Activated CD4-positive, alpha-beta T cell treated with anti-CD3 and anti-CD28 coated beads, Interleukin-2, amount 10 ng/mL, durations not matched to agents 7 days and 5 days (primary cell): ENCODE results near the gene PRRX2. TPM values are rescaled to one million over a fixed set of nuclear protein-coding genes. Genes with fewer than 3 reads are reported as not detected.
"Not testable (repeated sequence)": the region's sequence is repeated elsewhere in the genome, so short reads cannot be mapped to it uniquely, and the experiment has no call there.

ENCODE experiments used
- CTCF ChIA-PET: fragments of 350-600 bp; sonication (Branson Sonifier 250); formaldehyde crosslinking; loops from one replicate; lab custom pipeline; 2021; ENCODE audit warnings: antibody characterized with exemption; lab: Charles Lee
- POLR2A ChIA-PET: fragments of 350-600 bp; sonication (Branson Sonifier 250); formaldehyde crosslinking; loops from one replicate; lab custom pipeline; 2021; ENCODE audit warnings: antibody characterized with exemption; lab: Charles Lee
- DNase-seq: peaks from one replicate; pipeline ENCODE4 v3.0.0-alpha.2; 2020
- H3K27ac Mint-ChIP-seq: one replicate; pipeline ENCODE4 v1.8.0; 2021; ENCODE audit warnings: mild to moderate bottlenecking, moderate library complexity, mixed read lengths
- H3K27me3 Mint-ChIP-seq: one replicate; pipeline ENCODE4 v1.8.0; 2021; ENCODE audit warnings: mixed read lengths
- H3K36me3 Mint-ChIP-seq: one replicate; pipeline ENCODE4 v1.8.0; 2021; ENCODE audit warnings: low read depth, mixed read lengths
- H3K4me1 Mint-ChIP-seq: one replicate; pipeline ENCODE4 v1.8.0; 2021; ENCODE audit warnings: mixed read lengths
- H3K4me3 Mint-ChIP-seq: one replicate; pipeline ENCODE4 v1.8.0; 2021; ENCODE audit warnings: mild to moderate bottlenecking, moderate library complexity, mixed read lengths
- H3K9me3 Mint-ChIP-seq: one replicate; pipeline ENCODE4 v1.8.0; 2021; ENCODE audit warnings: mixed read lengths
- total RNA-seq, 2 experiments: library from RNA; stranded (reverse); gene quantifications; one replicate each; pipeline ENCODE4 v1.2.3, GENCODE V29; 2021

Gene PRRX2
- total RNA-seq, 2 experiments from 2014 or later: 0.15 TPM; not detected in 1

GRCh38 chr9:129755151-129755550 is 89.7 kb downstream of the PRRX2 start:
- POLR2A ChIA-PET: no interaction called here
- H3K4me1 Mint-ChIP-seq: peaks cover 25% of the 10 kb centered on the region

GRCh38 chr9:129756191-129756590 is 90.7 kb downstream of the PRRX2 start:
- Mint-ChIP-seq H3K27me3 (peaks cover 6% of the 10 kb centered on the region), H3K4me1 (peaks cover 25% of the 10 kb centered on the region), H3K36me3 (no peaks in the 10 kb centered on the region), H3K4me3 (no peak overlapping the region), H3K9me3 (no peaks in the 10 kb centered on the region), H3K27ac (no peak overlapping the region)
- POLR2A ChIA-PET: no interaction called here
- CTCF ChIA-PET: interaction anchor here (0.6 to 4.6 kb wide), 2 partner anchors 12 to 17 kb away, joined by 3 to 19 read pairs; no protein-coding TSS in a partner anchor
- DNase-seq: no peak

More at GRCh38 chr9:129755151-129755550, 89.7 kb downstream of the PRRX2 start:
- H3K9me3 Mint-ChIP-seq: no peaks in the 10 kb centered on the region
- H3K27ac Mint-ChIP-seq: no peak overlapping the region
- peaks cover 6% of the 10 kb centered on the region for H3K27me3 Mint-ChIP-seq
- CTCF ChIA-PET: interaction anchor here (1.4 to 4.6 kb wide), 2 partner anchors 16 to 22 kb away, joined by 4 to 19 read pairs; no protein-coding TSS in a partner anchor
- no peaks in the 10 kb centered on the region for H3K36me3 Mint-ChIP-seq
- no peak overlapping the region for H3K4me3 Mint-ChIP-seq
- DNase-seq: no peak

GRCh38 chr9:129757045-129757444 is 91.6 kb downstream of the PRRX2 start:
- H3K9me3 Mint-ChIP-seq: no peaks in the 10 kb centered on the region

GRCh38 chr9:129759319-129759718 is 93.9 kb downstream of the PRRX2 start:
- no peak for DNase-seq
- Mint-ChIP-seq H3K9me3 (no peaks in the 10 kb centered on the region), H3K27ac (no peak overlapping the region), H3K27me3 (peaks cover 3% of the 10 kb centered on the region), H3K4me3 (no peak overlapping the region), H3K4me1 (peaks cover 12% of the 10 kb centered on the region), H3K36me3 (no peaks in the 10 kb centered on the region)
- ChIA-PET POLR2A (no interaction called here), CTCF (interaction anchor here (0.6 to 1.2 kb wide), 5 partner anchors 13 to 97 kb away, joined by 3 to 4 read pairs (median 3); no protein-coding TSS in a partner anchor)

More at GRCh38 chr9:129757045-129757444, 91.6 kb downstream of the PRRX2 start:
- H3K4me1 Mint-ChIP-seq: peaks cover 25% of the 10 kb centered on the region
- H3K27ac Mint-ChIP-seq: no peak overlapping the region
- CTCF ChIA-PET: interaction anchor here (0.6 to 4.6 kb wide), 2 partner anchors 18 to 34 kb away, joined by 3 to 19 read pairs; no protein-coding TSS in a partner anchor
- no peaks in the 10 kb centered on the region for H3K36me3 Mint-ChIP-seq
- POLR2A ChIA-PET: no interaction called here
- H3K27me3 Mint-ChIP-seq: peaks cover 6% of the 10 kb centered on the region
- H3K4me3 Mint-ChIP-seq: no peak overlapping the region
- DNase-seq: no peak

- POLR2A ChIA-PET: no interaction called here
- H3K4me1 Mint-ChIP-seq: peaks cover 12% of the 10 kb centered on the region
- no peak overlapping the region for H3K4me3 Mint-ChIP-seq
- no peaks in the 10 kb centered on the region for H3K9me3 Mint-ChIP-seq
- no peak for DNase-seq
- CTCF ChIA-PET: interaction anchor here (0.5 to 1.2 kb wide), 4 partner anchors 17 to 300 kb away, joined by 3 to 4 read pairs (median 3); no protein-coding TSS in a partner anchor
- no peak overlapping the region for H3K27ac Mint-ChIP-seq
- no peaks in the 10 kb centered on the region for H3K36me3 Mint-ChIP-seq
- peaks cover 3% of the 10 kb centered on the region for H3K27me3 Mint-ChIP-seq
Measured at GRCh38 chr9:129759804-129760502, 94.5 kb downstream of the PRRX2 start.

- DNase-seq, H3K4me3 Mint-ChIP-seq, POLR2A ChIA-PET, H3K27ac Mint-ChIP-seq, H3K36me3 Mint-ChIP-seq, H3K9me3 Mint-ChIP-seq, H3K27me3 Mint-ChIP-seq: not testable (repeated sequence)
- H3K4me1 Mint-ChIP-seq: peaks cover 12% of the 10 kb centered on the region
- CTCF ChIA-PET: interaction anchor here (0.5 to 1.3 kb wide), 2 partner anchors 12 to 299 kb away, joined by 3 read pairs; no protein-coding TSS in a partner anchor
Measured at GRCh38 chr9:129760784-129761183, 95.3 kb downstream of the PRRX2 start.

GRCh38 chr9:129761293-129761900 is 96.0 kb downstream of the PRRX2 start:
- Mint-ChIP-seq H3K36me3 (no peaks in the 10 kb centered on the region), H3K4me1 (peaks cover 12% of the 10 kb centered on the region), H3K27me3 (peaks cover 3% of the 10 kb centered on the region), H3K27ac (no peak overlapping the region), H3K9me3 (no peaks in the 10 kb centered on the region), H3K4me3 (no peak overlapping the region)
- ChIA-PET POLR2A (no interaction called here), CTCF (interaction anchor here (1.3 kb wide), 1 partner anchor 12 kb away, joined by 3 read pairs; no protein-coding TSS in a partner anchor)
- DNase-seq: no peak

GRCh38 chr9:129761901-129762369 is 96.5 kb downstream of the PRRX2 start:
- POLR2A ChIA-PET: no interaction called here
- no peaks in the 10 kb centered on the region for H3K9me3 Mint-ChIP-seq
- CTCF ChIA-PET: interaction anchor here (1.3 kb wide), 1 partner anchor 13 kb away, joined by 3 read pairs; no protein-coding TSS in a partner anchor
- peaks cover 11% of the 10 kb centered on the region for H3K4me1 Mint-ChIP-seq
- H3K27ac Mint-ChIP-seq: no peak overlapping the region
- H3K27me3 Mint-ChIP-seq: peaks cover 3% of the 10 kb centered on the region
- DNase-seq: no peak
- H3K36me3 Mint-ChIP-seq: no peaks in the 10 kb centered on the region
- H3K4me3 Mint-ChIP-seq: no peak overlapping the region

- H3K27me3 Mint-ChIP-seq, H3K36me3 Mint-ChIP-seq, H3K4me1 Mint-ChIP-seq: not testable (repeated sequence)
Measured at GRCh38 chr9:129762370-129762984, 97.0 kb downstream of the PRRX2 start.

GRCh38 chr9:129762985-129763926 is 97.8 kb downstream of the PRRX2 start:
- Mint-ChIP-seq H3K27me3 (no peaks in the 10 kb centered on the region), H3K4me1 (peaks cover under 1% of the 10 kb centered on the region), H3K36me3 (no peaks in the 10 kb centered on the region), H3K27ac (no peak overlapping the region), H3K4me3 (no peak overlapping the region), H3K9me3 (no peaks in the 10 kb centered on the region)
- ChIA-PET CTCF (interaction anchor here (0.7 to 1.8 kb wide), 3 partner anchors 13 to 591 kb away, joined by 3 to 6 read pairs (median 3); no protein-coding TSS in a partner anchor), POLR2A (no interaction called here)
- DNase-seq: no peak

More at GRCh38 chr9:129762370-129762984, 97.0 kb downstream of the PRRX2 start:
- H3K4me3 Mint-ChIP-seq, H3K27ac Mint-ChIP-seq, DNase-seq, H3K9me3 Mint-ChIP-seq, POLR2A ChIA-PET: not testable (repeated sequence)
- CTCF ChIA-PET: interaction anchor here (1.8 kb wide), 1 partner anchor 14 kb away, joined by 6 read pairs; no protein-coding TSS in a partner anchor

- no peaks in the 10 kb centered on the region for H3K4me1 Mint-ChIP-seq
- no peak overlapping the region for H3K27ac Mint-ChIP-seq
- DNase-seq: no peak
- CTCF ChIA-PET: interaction anchor here (0.8 kb wide), 1 partner anchor 28 kb away, joined by 3 read pairs; no protein-coding TSS in a partner anchor
- POLR2A ChIA-PET: no interaction called here
- H3K36me3 Mint-ChIP-seq: no peaks in the 10 kb centered on the region
- no peaks in the 10 kb centered on the region for H3K27me3 Mint-ChIP-seq
- H3K4me3 Mint-ChIP-seq: no peak overlapping the region
- H3K9me3 Mint-ChIP-seq: no peaks in the 10 kb centered on the region
Measured at GRCh38 chr9:129765764-129766317, 100.4 kb downstream of the PRRX2 start.
